NCI-H2107 treated with DMSO at 0.1 percent for 48 hours (cell line): Measurements from ENCODE around the gene DRGX.

Experiments
- DNase-seq: peaks from one replicate; lab custom pipeline; 2025; ENCODE audit not compliant: unreplicated experiment; lab: John Stamatoyannopoulos, UW

DRGX gene

GRCh38 chr10:49408519-49409306 lies 12.8 kb upstream of the DRGX start:
- peak; percentile 9 for DNase-seq

GRCh38 chr10:49407552-49408137 lies 11.8 kb upstream of the DRGX start:
- peak; percentile 22 for DNase-seq

- no peak for DNase-seq
Measured at GRCh38 chr10:49407151-49407550, 11.3 kb upstream of the DRGX start.

GRCh38 chr10:49404321-49404878 lies 8.5 kb upstream of the DRGX start:
- no peak for DNase-seq

GRCh38 chr10:49403363-49403762 lies 7.5 kb upstream of the DRGX start:
- DNase-seq, result no peak

GRCh38 chr10:49400365-49400764 lies 4.5 kb upstream of the DRGX start:
- no peak for DNase-seq

GRCh38 chr10:49398986-49399385 lies 3.1 kb upstream of the DRGX start:
- no peak for DNase-seq

GRCh38 chr10:49398000-49398861 lies 2.3 kb upstream of the DRGX start:
- DNase-seq, result no peak

- DNase-seq, result no peak
Measured at GRCh38 chr10:49397036-49397999, 1.4 kb upstream of the DRGX start.

GRCh38 chr10:49396666-49396999 lies 744 bp upstream of the DRGX start:
- DNase-seq, result no peak

- no peak for DNase-seq
Measured at GRCh38 chr10:49394933-49395740, 752 bp downstream of the DRGX start.

- DNase-seq, result no peak
Measured at GRCh38 chr10:49393757-49394156, 2.1 kb downstream of the DRGX start.

GRCh38 chr10:49393301-49393700 lies 2.6 kb downstream of the DRGX start:
- no peak for DNase-seq

- DNase-seq, result no peak
Measured at GRCh38 chr10:49389361-49389933, 6.4 kb downstream of the DRGX start.

GRCh38 chr10:49388161-49388560 lies 7.7 kb downstream of the DRGX start:
- no peak for DNase-seq

GRCh38 chr10:49387071-49387470 lies 8.8 kb downstream of the DRGX start:
- DNase-seq, result no peak

GRCh38 chr10:49385939-49386922 lies 9.7 kb downstream of the DRGX start:
- no peak for DNase-seq

GRCh38 chr10:49384268-49384953 lies 11.5 kb downstream of the DRGX start:
- DNase-seq, result no peak
